Measurements from ENCODE around the gene PAQR8.
"Not testable (repeated sequence)": the region's sequence is repeated elsewhere in the genome, so short reads cannot be mapped to it uniquely, and the experiment has no call there.

Gene PAQR8

DNA sequence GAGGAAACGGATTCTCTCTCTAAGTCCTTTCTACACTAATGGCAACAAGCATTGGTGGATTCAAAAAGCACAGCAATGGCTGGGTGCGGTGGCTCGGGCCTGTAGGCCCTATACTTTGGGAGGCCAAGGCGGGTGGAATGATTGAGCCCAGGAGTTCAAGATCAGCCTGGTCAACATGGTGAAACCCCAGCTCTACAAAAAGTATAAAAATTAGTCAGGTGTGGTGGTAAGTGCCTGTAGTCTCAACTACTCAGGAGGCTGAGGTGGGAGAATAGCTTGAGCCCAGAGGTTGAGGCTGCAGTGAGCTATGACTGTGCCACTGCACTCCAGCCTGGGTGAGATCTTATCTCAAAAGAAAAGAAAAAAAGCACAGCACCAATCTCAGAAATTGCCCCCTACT lies 19.3 kb downstream of the PAQR8 start:
- no peak for DNase-seq

GRCh38 chr6:52384145-52384766 lies 22.3 kb downstream of the PAQR8 start:
- no peak for DNase-seq

DNA sequence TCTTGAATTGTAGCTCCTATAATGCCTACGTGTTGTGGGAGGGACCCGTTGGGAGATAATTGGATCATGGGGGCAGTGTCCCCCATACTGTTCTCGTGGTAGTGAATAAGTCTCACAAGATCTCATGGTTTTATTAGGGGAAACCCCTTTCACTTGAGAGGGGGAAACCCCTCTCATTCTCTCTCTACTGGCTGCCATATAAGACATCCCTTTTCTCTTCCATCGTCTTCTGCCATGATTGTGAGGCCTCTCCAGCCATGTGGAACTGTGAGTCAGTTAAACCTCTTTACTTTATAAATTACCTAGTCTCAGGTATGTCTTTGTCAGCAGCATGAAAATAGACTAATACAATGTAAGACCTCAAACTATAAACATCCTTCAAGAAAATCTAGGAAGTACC lies 23.1 kb downstream of the PAQR8 start:
- DNase-seq, result no peak

GRCh38 chr6:52388119-52388518 lies 26.2 kb downstream of the PAQR8 start:
- not testable (repeated sequence) for DNase-seq

DNA sequence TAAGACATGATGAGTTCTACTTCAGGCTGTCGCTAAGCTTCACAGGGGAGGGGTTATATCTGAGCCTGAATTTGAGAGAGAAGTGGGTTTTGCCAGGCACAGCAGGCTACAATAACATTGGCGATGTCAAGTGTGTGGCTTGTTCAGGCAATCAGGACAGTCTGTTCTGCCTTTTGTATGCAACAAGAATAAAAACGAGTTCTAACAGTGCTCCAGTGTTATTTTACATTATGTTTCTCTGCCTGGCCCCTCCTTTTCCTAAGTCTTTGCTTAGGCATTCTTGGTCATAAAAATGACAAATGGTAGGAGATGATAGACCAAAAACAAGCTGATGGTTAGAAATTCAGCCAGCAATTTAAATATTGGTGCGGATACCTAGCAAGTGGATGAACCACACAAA lies 26.8 kb downstream of the PAQR8 start:
- no peak for DNase-seq

GRCh38 chr6:52389264-52389625 lies 27.3 kb downstream of the PAQR8 start:
- DNase-seq, result no peak

GRCh38 chr6:52389626-52390360 lies 27.8 kb downstream of the PAQR8 start:
- peak; percentile 34 for DNase-seq

- DNase-seq, result peak; percentile 46
These were observed 28.4 kb downstream of the PAQR8 start for GRCh38 chr6:52390361-52390727.

DNA sequence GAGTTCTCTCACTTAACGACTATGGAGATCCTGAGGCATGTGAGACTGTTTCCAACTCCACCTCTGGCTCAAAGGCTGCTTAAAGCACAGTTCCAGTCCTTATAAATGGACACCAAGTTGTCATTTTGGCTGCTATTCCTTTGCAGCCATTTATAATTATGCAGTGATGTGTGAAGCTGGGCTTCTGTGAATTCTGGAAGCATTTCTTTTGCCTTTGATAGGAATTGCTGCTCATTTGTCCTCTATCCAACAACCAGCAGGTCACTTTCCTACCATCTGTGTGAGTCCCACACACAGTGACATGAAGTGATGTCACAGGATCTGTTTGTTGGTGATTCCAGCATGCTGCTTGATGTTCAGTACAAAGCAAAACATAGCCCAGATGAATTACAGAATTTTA lies 29.6 kb downstream of the PAQR8 start:
- no peak for DNase-seq

GRCh38 chr6:52392944-52393343 lies 31.0 kb downstream of the PAQR8 start:
- no peak for DNase-seq

GRCh38 chr6:52393780-52394179 lies 31.8 kb downstream of the PAQR8 start:
- no peak for DNase-seq

GRCh38 chr6:52394251-52394666 lies 32.3 kb downstream of the PAQR8 start:
- DNase-seq, result no peak

DNA sequence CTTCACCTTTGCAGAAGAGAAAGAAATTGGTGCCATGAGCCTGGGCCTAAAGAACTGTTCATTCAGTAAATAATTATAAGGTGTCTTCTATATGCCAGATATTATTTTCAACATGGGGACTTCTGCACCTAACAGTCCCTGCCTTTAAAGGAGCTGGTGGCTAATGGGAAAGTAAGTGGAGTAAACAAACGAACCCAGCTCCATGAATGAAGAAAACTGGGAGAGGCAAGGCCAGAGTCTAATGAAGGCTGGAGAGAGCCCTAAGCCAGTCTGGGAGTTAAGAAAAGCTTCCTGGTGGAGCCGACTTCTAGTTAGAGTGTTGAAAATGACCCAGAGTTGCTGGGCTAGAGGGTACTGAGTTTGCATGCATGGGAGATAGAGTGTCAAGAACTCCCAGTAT lies 34.0 kb downstream of the PAQR8 start:
- no peak for DNase-seq

GRCh38 chr6:52399511-52400312 lies 37.8 kb downstream of the PAQR8 start:
- peak; percentile 29 for DNase-seq

DNA sequence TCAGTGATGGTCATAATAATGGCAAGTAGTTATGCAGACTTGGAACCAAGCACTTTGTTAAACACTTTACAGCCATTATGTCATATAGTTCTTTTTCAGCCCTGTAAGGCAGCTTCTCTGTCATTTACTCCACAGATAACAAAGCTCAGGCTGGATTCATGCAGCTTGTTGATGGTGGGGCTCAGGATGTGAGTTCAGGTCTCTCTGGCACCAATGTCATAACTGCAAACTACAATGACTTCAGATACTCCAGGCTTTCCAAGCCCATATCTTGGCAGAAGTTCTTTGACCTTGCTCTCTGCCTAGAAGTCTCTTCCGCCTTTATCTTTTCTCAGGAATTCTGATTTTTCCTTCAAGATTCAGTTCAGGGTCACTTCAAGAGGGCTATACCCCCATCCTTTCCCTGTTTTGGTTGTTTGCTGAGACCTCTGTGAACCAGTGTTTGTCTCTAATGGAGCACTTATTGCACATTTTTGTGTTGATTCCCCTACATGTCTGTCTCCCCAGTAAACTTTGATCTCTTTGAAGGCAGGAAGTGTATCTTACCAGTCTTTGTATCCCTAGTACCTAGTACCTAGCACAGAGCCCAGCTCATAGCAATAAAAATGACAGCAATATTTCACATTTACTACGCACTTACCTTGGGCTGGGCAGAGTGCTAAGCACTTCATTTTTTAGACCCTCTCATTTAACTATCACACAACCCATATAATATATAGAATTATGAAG lies 38.5 kb downstream of the PAQR8 start:
- no peak for DNase-seq

GRCh38 chr6:52403086-52403485 lies 41.1 kb downstream of the PAQR8 start:
- no peak for DNase-seq

- DNase-seq, result no peak
These were observed 41.7 kb downstream of the PAQR8 start for GRCh38 chr6:52403627-52404026.

- no peak for DNase-seq
These were observed 43.3 kb downstream of the PAQR8 start for GRCh38 chr6:52405243-52405642.

DNA sequence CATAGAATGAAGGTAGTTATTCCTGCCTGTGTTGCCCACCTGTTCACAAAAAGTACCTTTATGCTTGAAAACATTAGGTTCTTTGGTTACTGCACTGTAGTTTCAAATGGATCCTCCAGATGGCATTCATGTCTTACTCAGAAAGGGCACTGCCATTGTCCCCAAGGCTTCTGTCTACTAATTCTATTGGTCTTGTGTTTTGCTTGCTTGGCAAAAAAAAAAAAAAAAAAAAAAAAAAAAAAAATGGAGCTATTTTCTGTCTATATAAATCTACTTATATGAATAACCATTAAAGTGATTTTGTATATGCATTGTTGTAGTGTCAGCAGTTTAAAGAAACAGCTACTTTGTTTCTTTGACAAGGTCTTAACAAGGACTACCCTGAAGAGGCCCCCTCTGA lies 45.5 kb downstream of the PAQR8 start:
- DNase-seq, result peak; percentile 52

DNA sequence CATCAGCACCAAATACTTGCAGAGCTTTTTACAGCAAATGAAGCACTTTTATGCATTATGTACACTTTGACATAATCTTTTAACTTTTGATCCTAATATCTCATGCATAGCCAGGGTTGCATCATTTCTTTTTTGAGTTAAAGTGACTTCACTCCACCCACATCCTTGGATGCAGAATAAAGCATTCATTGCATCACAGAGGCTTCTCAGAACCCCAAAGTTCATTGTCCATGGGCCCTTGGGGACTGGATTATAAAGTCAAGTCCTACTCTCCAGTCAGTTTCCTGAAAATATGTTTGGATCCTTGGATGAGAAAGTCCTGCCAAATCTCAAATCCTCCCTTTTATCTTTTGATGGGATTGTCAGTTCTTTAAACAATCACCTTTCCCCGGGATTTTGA lies 47.5 kb downstream of the PAQR8 start:
- DNase-seq, result peak; percentile 23

DNA sequence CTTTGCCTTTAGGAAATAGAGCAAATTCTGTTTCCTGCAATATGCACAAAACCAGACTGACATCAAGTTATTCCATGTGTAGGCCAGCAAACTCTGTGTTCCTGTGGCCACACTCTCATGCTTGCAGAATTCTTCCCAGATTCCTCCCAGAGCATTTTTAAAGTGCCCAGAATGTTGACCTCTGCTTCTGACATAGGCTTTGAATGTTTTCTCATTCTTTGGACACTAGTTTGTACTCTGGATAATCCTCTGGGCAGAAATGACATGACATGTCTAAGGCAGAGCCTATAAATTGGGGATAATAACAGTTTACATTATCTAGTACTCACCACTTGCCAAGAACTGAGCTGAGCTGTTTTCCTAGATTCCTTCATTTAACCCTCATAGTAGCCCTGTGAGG lies 49.0 kb downstream of the PAQR8 start:
- DNase-seq, result no peak

DNA sequence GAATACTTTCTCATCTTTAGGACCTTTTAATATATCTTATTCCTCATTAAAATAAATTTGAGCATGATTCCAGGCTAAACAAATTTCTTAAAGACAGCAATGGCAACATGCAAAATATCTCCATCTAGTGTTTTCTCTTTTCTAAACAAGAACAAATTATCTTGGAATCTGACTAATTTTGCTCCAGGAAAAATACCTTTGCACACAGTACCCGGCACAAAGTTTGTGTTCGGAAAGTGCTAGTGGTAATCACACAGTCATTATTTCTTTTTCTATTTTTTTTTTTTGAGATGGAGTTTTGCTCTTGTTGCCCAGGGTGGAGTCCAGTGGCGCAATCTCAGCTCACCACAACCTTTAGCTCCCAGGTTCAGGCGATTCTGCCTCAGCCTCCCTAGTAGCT lies 50.0 kb downstream of the PAQR8 start:
- no peak for DNase-seq

GRCh38 chr6:52415333-52415732 lies 53.4 kb downstream of the PAQR8 start:
- no peak for DNase-seq
